Neuronal stem cell (in vitro differentiated cells): Measurements from ENCODE around the gene HERPUD2.

Source experiments
- DNase-seq: peaks from one replicate; pipeline ENCODE4 v3.0.0-alpha.2; 2013; ENCODE audit warnings: low spot score
- H2AFZ ChIP-seq: one replicate; pipeline ENCODE4 v1.6.1; 2013; ENCODE audit warnings: mild to moderate bottlenecking, low read length, inconsistent platforms
- H2AK5ac ChIP-seq: 2 replicates; pipeline ENCODE4 v1.6.1; 2013; ENCODE audit warnings: low read depth, mild to moderate bottlenecking, inconsistent platforms, low read length, moderate library complexity, mixed read lengths
- H2BK120ac ChIP-seq: 2 replicates; pipeline ENCODE4 v1.6.1; 2013; ENCODE audit warnings: low read depth, mild to moderate bottlenecking, inconsistent platforms, low read length, moderate library complexity, mixed read lengths
- H2BK12ac ChIP-seq: one replicate; pipeline ENCODE4 v1.6.1; 2013; ENCODE audit warnings: low read length, inconsistent platforms
- H2BK15ac ChIP-seq: 2 replicates; pipeline ENCODE4 v1.6.1; 2013; ENCODE audit warnings: mild to moderate bottlenecking, low read length, inconsistent platforms, mixed read lengths
- H2BK5ac ChIP-seq: one replicate; pipeline ENCODE4 v1.6.1; 2013; ENCODE audit warnings: inconsistent platforms, mild to moderate bottlenecking, low read length, moderate library complexity
- H3K14ac ChIP-seq: one replicate; pipeline ENCODE4 v1.6.1; 2013; ENCODE audit warnings: low read length, inconsistent platforms
- H3K18ac ChIP-seq: 2 replicates; pipeline ENCODE4 v1.6.1; 2013; ENCODE audit warnings: low read length, inconsistent platforms
- H3K23ac ChIP-seq: 2 replicates; pipeline ENCODE4 v1.6.1; 2013; ENCODE audit warnings: low read depth, mild to moderate bottlenecking, mixed read lengths, low read length, inconsistent platforms; ENCODE audit not compliant: poor library complexity
- H3K27ac ChIP-seq: replicated peaks from 3 replicates; pipeline ENCODE4 v1.5.1; 2013; ENCODE audit warnings: low read length, inconsistent platforms
- H3K27me3 ChIP-seq, 3 experiments: 2 replicates each; pipeline ENCODE4 v1.6.1; 2013; ENCODE audit warnings: low read length in 3 of 3, mild to moderate bottlenecking in 2 of 3, inconsistent platforms in 1 of 3, low read depth in 1 of 3, mixed read lengths in 1 of 3, moderate library complexity in 1 of 3; ENCODE audit not compliant: control insufficient read depth in 3 of 3, insufficient read depth in 3 of 3
- H3K36me3 ChIP-seq, 2 donors: replicated peaks in 1 of 2; 2 replicates each; pipeline ENCODE4 v1.6.1; 2013; ENCODE audit warnings: low read length in 2 of 2; ENCODE audit not compliant: control insufficient read depth in 2 of 2, insufficient read depth in 2 of 2
- H3K4ac ChIP-seq: 2 replicates; pipeline ENCODE4 v1.6.1; 2013; ENCODE audit warnings: inconsistent platforms, mild to moderate bottlenecking, low read length, moderate library complexity
- H3K4me1 ChIP-seq, 2 donors: 1 replicate in 1 of 2; 2 replicates in 1 of 2; pipeline ENCODE4 v1.6.1; 2013; ENCODE audit warnings: low read length in 2 of 2, low read depth in 1 of 2; ENCODE audit not compliant: control insufficient read depth in 2 of 2, insufficient read depth in 1 of 2
- H3K4me2 ChIP-seq: one replicate; pipeline ENCODE4 v1.6.1; 2013; ENCODE audit warnings: mild to moderate bottlenecking, low read length, inconsistent platforms; ENCODE audit not compliant: insufficient read depth, poor library complexity, severe bottlenecking
- H3K4me3 ChIP-seq, 2 donors: 2 replicates each; pipeline ENCODE4 v1.5.1; 2013; ENCODE audit warnings: low read length in 2 of 2, mild to moderate bottlenecking in 2 of 2, inconsistent platforms in 1 of 2, moderate library complexity in 1 of 2
- H3K79me1 ChIP-seq: one replicate; pipeline ENCODE4 v1.6.1; 2013; ENCODE audit warnings: low read depth, mild to moderate bottlenecking, inconsistent platforms, low read length, moderate library complexity
- H3K9ac ChIP-seq: one replicate; pipeline ENCODE4 v1.6.1; 2013; ENCODE audit warnings: mild to moderate bottlenecking, low read depth, low read length, inconsistent platforms; ENCODE audit not compliant: poor library complexity
- H3K9me3 ChIP-seq, 2 donors: replicated peaks in 1 of 2; 2 replicates each; pipeline versions ENCODE3 to v1.6.1; 2013; ENCODE audit warnings: low read length in 2 of 2, mild to moderate bottlenecking in 2 of 2, inconsistent platforms in 1 of 2, low read depth in 1 of 2, mixed read lengths in 1 of 2, moderate library complexity in 1 of 2; ENCODE audit not compliant: control insufficient read depth in 2 of 2, insufficient read depth in 1 of 2
- H4K8ac ChIP-seq: one replicate; pipeline ENCODE4 v1.6.1; 2013; ENCODE audit warnings: low read depth, mild to moderate bottlenecking, inconsistent platforms, low read length, moderate library complexity
- H4K91ac ChIP-seq: one replicate; pipeline ENCODE4 v1.6.1; 2013; ENCODE audit warnings: low read length, low read depth, mild to moderate bottlenecking, inconsistent platforms; ENCODE audit not compliant: poor library complexity
- WGBS, 2 donors: extraction: QIAGEN DNeasy Blood & Tissue Kit; methylation state at CpG; one replicate each; pipeline ENCODE4 v1.1.7; 2013; ENCODE audit warnings: missing lambda C conversion rate in 2 of 2, mixed read lengths in 1 of 2; ENCODE audit not compliant: insufficient read length in 2 of 2, insufficient replicate concordance in 1 of 2; ENCODE audit errors: extremely low coverage in 2 of 2; 5-methylcytosine and 5-hydroxymethylcytosine counted together

Gene HERPUD2

GRCh38 chr7:35714862-35715261, 19.9 kb upstream of the HERPUD2 start:
- Histone ChIP-seq H3K79me1 (no peaks in the 10 kb centered on the region), H3K14ac (no peak overlapping the region), H3K27me3 (no peaks in the 10 kb centered on the region), H2BK5ac (no peak overlapping the region), H4K8ac (no peak overlapping the region), H3K4me1 (peaks cover 0 to 3% of the 10 kb centered on the region in 2 donors), H3K4me2 (no peak overlapping the region), H3K23ac (no peak overlapping the region), H3K4me3 (no peak overlapping the region), H3K36me3 (no peaks in the 10 kb centered on the region), H2BK12ac (no peak overlapping the region), H3K18ac (no peak overlapping the region), H2BK15ac (no peak overlapping the region), H3K9ac (no peak overlapping the region), H2AK5ac (no peak overlapping the region), H3K4ac (no peak overlapping the region), H3K27ac (no peak overlapping the region), H2BK120ac (no peak overlapping the region), H2AFZ (no peak overlapping the region), H4K91ac (no peak overlapping the region), H3K9me3 (no peaks in the 10 kb centered on the region)
- DNase-seq = no peak
- no CpG with 5 or more reads among the region's 1 CpG for WGBS, 2 donors

GRCh38 chr7:35714407-35714806, 19.5 kb upstream of the HERPUD2 start:
- no peaks in the 10 kb centered on the region for H3K27me3 ChIP-seq
- no peak overlapping the region for H2BK15ac ChIP-seq
- H2AFZ ChIP-seq = no peak overlapping the region
- no peak overlapping the region for H2BK12ac ChIP-seq
- no peak overlapping the region for H2AK5ac ChIP-seq
- H4K91ac ChIP-seq = no peak overlapping the region
- no CpG with 5 or more reads among the region's 1 CpG for WGBS, 2 donors
- H4K8ac ChIP-seq = no peak overlapping the region
- no peak overlapping the region for H2BK5ac ChIP-seq
- no peak overlapping the region for H3K18ac ChIP-seq
- no peak overlapping the region for H3K27ac ChIP-seq
- no peak for DNase-seq
- no peak overlapping the region for H3K14ac ChIP-seq
- H3K9ac ChIP-seq = no peak overlapping the region
- no peaks in the 10 kb centered on the region for H3K36me3 ChIP-seq
- peaks cover 0 to 3% of the 10 kb centered on the region in 2 donors for H3K4me1 ChIP-seq
- no peak overlapping the region for H3K4me2 ChIP-seq
- no peak overlapping the region for H3K23ac ChIP-seq
- no peak overlapping the region for H2BK120ac ChIP-seq
- no peak overlapping the region for H3K4ac ChIP-seq
- H3K79me1 ChIP-seq = no peaks in the 10 kb centered on the region
- no peaks in the 10 kb centered on the region for H3K9me3 ChIP-seq
- no peak overlapping the region for H3K4me3 ChIP-seq

GRCh38 chr7:35712563-35713226, 17.8 kb upstream of the HERPUD2 start:
- no peak overlapping the region for H2BK120ac ChIP-seq
- H2BK15ac ChIP-seq = no peak overlapping the region
- H3K27ac ChIP-seq = no peak overlapping the region
- no peaks in the 10 kb centered on the region for H3K9me3 ChIP-seq
- no peak overlapping the region for H3K4ac ChIP-seq
- WGBS, 2 donors = no CpG with 5 or more reads among the region's 7 CpGs
- no peak overlapping the region for H3K14ac ChIP-seq
- H2AK5ac ChIP-seq = no peak overlapping the region
- no peaks in the 10 kb centered on the region for H3K27me3 ChIP-seq
- no peaks in the 10 kb centered on the region for H3K79me1 ChIP-seq
- no peak overlapping the region for H4K8ac ChIP-seq
- no peak overlapping the region for H3K4me3 ChIP-seq
- H3K4me1 ChIP-seq = peaks cover 0 to 3% of the 10 kb centered on the region in 2 donors
- H3K23ac ChIP-seq = no peak overlapping the region
- no peak overlapping the region for H3K9ac ChIP-seq
- no peaks in the 10 kb centered on the region for H3K36me3 ChIP-seq
- no peak for DNase-seq
- no peak overlapping the region for H3K18ac ChIP-seq
- H2BK12ac ChIP-seq = no peak overlapping the region
- no peak overlapping the region for H2BK5ac ChIP-seq
- no peak overlapping the region for H4K91ac ChIP-seq
- no peak overlapping the region for H2AFZ ChIP-seq
- no peak overlapping the region for H3K4me2 ChIP-seq

- Histone ChIP-seq H2BK5ac (no peak overlapping the region), H2BK120ac (no peak overlapping the region), H2BK12ac (no peak overlapping the region), H3K18ac (no peak overlapping the region), H3K9me3 (no peaks in the 10 kb centered on the region), H3K4ac (no peak overlapping the region), H3K4me1 (no peaks in the 10 kb centered on the region), H4K8ac (no peak overlapping the region), H3K4me3 (no peak overlapping the region), H2BK15ac (no peak overlapping the region), H3K36me3 (no peaks in the 10 kb centered on the region), H2AFZ (no peak overlapping the region), H3K9ac (no peak overlapping the region), H3K79me1 (no peaks in the 10 kb centered on the region), H3K27ac (no peak overlapping the region), H3K27me3 (no peaks in the 10 kb centered on the region), H3K4me2 (no peak overlapping the region), H2AK5ac (no peak overlapping the region), H3K14ac (no peak overlapping the region), H4K91ac (no peak overlapping the region), H3K23ac (no peak overlapping the region)
- DNase-seq = no peak
- WGBS, 2 donors = no CpG with 5 or more reads among the region's 4 CpGs
Observed at GRCh38 chr7:35707422-35707821, 12.5 kb upstream of the HERPUD2 start.
